Upper lobe of right lung (tissue), 1 donor: Measurements from ENCODE around the gene SPRY4. TPM values are rescaled to one million over a fixed set of nuclear protein-coding genes. Genes with fewer than 3 reads are reported as not detected.
"Not testable (repeated sequence)": the region's sequence is repeated elsewhere in the genome, so short reads cannot be mapped to it uniquely, and the experiment has no call there.

Experiments used
- ATAC-seq: fragments of 200-7000 bp; cut with Tn5 transposase; one replicate; pipeline ENCODE4 v1.9.1; 2020; ENCODE audit warnings: mild to moderate bottlenecking, moderate library complexity
- DNase-seq: peaks from one replicate; pipeline ENCODE4 v3.0.0-alpha.2; 2020
- H3K27ac ChIP-seq: fragments of 200-600 bp; one replicate; pipeline ENCODE4 v1.8.0; 2022
- H3K27me3 ChIP-seq: fragments of 200-600 bp; one replicate; pipeline ENCODE4 v1.8.0; 2022; ENCODE audit warnings: mild to moderate bottlenecking
- H3K36me3 ChIP-seq: fragments of 200-600 bp; one replicate; pipeline ENCODE4 v1.8.0; 2022
- H3K4me1 ChIP-seq: fragments of 200-600 bp; one replicate; pipeline ENCODE4 v1.8.0; 2022
- H3K4me3 ChIP-seq: fragments of 200-600 bp; one replicate; pipeline ENCODE4 v1.8.0; 2022; ENCODE audit warnings: mild to moderate bottlenecking
- H3K9me3 ChIP-seq: fragments of 200-600 bp; one replicate; pipeline ENCODE4 v1.8.0; 2022
- CTCF ChIP-seq: fragments of 200-600 bp; IDR thresholded peaks from one replicate; pipeline ENCODE4 v1.8.0; 2022; ENCODE audit warnings: antibody characterized with exemption
- intact Hi-C: fragments of 100-400 bp; cut with DNase I; formaldehyde crosslinking; loops from one replicate; pipeline ENCODE4 v1.11.0; 2022
- total RNA-seq: library from RNA; stranded (reverse); fragmentation: NEBNext Ultra II Directional; extraction: Animal tissue kit (Norgen Biotek cat#: 25700); gene quantifications from one replicate; pipeline ENCODE4 v1.2.1, GENCODE V29; 2021
- donor health status: DM: no; HTN: yes; CAD: no; lungs with severe emphysema.

The SPRY4 gene
- total RNA-seq, 1 donor from 2014 or later = 89.8 TPM

DNA sequence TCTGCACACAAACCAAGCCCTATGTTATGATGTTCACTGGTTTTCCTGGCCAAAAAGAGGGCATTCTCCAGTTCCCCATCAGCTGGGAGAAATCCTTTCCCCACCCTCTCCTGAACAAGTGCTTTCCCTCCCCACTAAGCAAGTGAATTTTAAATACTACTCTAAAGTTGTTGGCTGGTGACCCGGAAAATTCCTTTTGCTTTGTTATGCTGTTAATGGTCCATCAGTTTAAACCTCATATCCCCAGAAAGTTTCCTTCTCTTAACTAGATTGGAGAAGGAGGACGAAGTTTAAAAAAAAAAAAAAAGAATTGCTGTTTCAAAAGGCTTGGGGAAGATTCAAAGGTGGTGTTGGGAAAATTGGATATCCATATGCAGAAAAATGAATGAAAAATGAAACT lies 21.9 kb upstream of the SPRY4 start:
- Histone ChIP-seq H3K27ac (no peak overlapping the region), H3K9me3 (peaks cover 16% of the 10 kb centered on the region), H3K36me3 (no peaks in the 10 kb centered on the region), H3K4me3 (no peak overlapping the region), H3K27me3 (no peaks in the 10 kb centered on the region), H3K4me1 (peaks cover 7% of the 10 kb centered on the region)
- intact Hi-C loops = no loop called here
- ATAC-seq (no peak), DNase-seq (no peak)
- no peak for TF ChIP-seq CTCF

DNA sequence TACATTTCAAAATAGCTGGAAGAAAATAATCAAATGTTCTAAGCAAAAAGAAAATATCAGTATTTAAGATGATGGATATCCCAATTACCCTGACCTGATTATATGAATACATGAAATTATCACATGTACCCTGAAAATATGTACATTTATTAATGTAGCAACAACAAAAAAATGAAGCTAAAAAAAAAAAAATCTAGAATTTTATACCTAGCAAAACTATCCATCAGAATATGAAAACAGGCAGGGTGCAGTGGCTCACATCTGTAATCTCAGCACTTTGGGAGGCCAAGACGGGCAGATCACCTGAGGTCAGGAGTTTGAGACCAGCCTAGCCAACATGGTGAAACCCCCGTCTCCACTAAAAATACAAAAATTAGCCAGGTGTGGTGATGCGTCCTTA lies 20.1 kb upstream of the SPRY4 start:
- H3K36me3 ChIP-seq, intact Hi-C loops, H3K27ac ChIP-seq, H3K4me3 ChIP-seq, H3K4me1 ChIP-seq, DNase-seq, H3K27me3 ChIP-seq, ATAC-seq: not testable (repeated sequence)
- peaks cover 16% of the 10 kb centered on the region for H3K9me3 ChIP-seq

GRCh38 chr5:142343531-142343930 lies 18.7 kb upstream of the SPRY4 start:
- Histone ChIP-seq H3K36me3 (no peaks in the 10 kb centered on the region), H3K9me3 (peaks cover 16% of the 10 kb centered on the region), H3K4me3 (no peak overlapping the region), H3K27ac (no peak overlapping the region), H3K27me3 (no peaks in the 10 kb centered on the region), H3K4me1 (peaks cover 7% of the 10 kb centered on the region)
- no peak for TF ChIP-seq CTCF
- intact Hi-C loops = no loop called here
- no peak for ATAC-seq
- DNase-seq = no peak

DNA sequence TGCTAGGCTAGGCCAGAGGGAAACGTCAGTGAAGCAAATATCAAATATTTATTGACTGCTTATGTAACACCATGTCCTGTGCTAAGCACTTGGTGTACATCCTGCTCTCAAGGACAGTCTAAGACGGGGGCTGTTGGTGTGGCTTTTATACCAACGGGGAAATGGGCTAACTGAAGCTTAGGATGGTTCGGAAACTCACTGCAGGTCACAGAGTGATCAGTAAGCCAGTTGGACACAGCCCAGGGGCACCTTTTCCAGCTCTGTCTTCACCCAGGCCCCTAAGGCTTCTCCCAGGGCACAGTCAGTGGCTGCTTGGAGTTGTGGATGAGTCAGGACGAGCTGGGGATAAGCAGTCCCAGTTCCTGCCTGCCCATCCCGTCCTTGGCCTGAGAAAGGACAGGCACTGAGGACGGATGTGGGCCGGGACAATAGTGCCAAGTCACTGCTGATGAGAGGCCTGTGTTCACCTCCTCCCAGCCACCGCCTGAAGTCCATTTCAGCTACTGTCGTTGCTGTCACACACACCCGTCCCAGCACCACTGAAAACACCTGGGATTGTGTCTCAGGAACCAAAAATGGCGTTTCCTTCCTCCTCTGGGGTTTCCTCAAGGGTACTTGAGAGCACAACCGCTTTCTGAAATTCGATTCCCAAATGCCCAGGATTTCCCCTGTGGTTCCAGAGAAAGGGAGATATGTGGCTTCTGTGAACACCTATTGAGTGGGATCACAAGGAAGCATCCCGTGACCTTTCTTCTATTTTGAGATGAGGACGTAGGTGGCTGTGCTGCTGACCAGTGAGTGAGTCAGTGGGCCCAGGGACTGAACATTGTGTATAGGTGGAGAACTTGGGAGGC lies 17.5 kb upstream of the SPRY4 start:
- intact Hi-C loops = no loop called here
- peaks cover 16% of the 10 kb centered on the region for H3K9me3 ChIP-seq
- no peaks in the 10 kb centered on the region for H3K36me3 ChIP-seq
- no peak for TF ChIP-seq CTCF
- peak; percentile 91 for ATAC-seq
- H3K27ac ChIP-seq = peak overlapping the region; percentile 89
- peaks cover 7% of the 10 kb centered on the region for H3K4me1 ChIP-seq
- no peak overlapping the region for H3K4me3 ChIP-seq
- peak; percentile 77 for DNase-seq
- H3K27me3 ChIP-seq = no peaks in the 10 kb centered on the region

DNA sequence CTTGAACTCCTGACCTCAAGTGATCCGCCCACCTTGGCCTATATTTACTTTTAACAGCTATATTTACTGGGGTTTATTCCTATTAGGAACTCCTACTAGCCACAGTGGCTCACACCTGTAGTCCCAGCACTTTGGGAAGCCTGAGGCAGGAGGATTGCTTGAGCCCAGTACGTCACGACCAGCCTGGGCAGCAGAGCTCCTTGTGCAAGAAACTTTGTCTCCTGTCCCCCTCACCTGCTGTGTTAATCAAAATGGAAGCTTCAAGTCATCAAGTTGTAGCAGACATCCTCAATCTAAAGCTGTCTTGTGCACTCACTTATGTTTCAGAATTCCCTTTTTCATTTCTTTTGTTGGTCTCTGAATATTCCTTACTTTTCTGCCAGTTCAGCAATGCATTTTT lies 15.0 kb upstream of the SPRY4 start:
- H3K4me1 ChIP-seq = peaks cover 7% of the 10 kb centered on the region
- intact Hi-C loops = no loop called here

More for the DNA sequence above, 15.0 kb upstream of the SPRY4 start:
- TF ChIP-seq CTCF = no peak
- Histone ChIP-seq H3K4me3 (no peak overlapping the region), H3K27me3 (no peaks in the 10 kb centered on the region), H3K9me3 (peaks cover 8% of the 10 kb centered on the region), H3K27ac (no peak overlapping the region), H3K36me3 (no peaks in the 10 kb centered on the region)
- no peak for ATAC-seq
- DNase-seq = no peak
